Measurements from ENCODE around the gene CPXM2.

The CPXM2 gene

DNA sequence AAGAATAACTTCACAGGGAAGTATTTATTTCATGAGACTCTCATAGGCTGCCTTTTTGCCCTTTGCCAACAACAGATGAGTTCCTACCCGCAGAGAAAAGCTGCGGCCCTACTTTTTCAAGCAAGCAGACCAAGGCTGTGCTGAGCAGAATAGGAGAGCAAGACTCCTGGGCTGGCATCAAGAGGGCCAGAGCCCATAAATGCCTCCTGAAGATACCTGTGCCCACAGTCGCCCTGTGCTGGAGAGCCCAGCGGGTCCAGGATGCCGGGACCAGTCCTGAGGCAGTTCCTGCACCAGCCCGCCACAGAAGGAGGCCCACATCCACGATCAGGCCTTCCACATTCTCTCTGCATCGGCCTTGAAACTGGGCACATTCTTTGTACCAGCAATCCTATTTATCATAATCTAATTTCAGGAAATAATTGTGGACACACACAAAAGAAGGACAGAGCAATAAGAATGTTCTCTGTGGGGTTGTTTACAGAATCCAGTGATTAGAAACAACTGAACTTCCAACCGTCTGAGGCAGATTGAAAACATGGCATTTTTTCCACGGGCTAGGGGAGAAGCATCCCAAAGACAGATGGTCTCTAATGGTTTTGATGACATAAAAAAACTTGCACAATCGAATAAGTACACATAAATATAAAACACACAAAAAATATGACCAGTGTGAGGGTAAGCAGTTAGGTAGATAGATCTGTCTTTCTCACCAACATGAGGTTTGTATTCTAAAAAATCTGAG is 95.6 kb downstream of the CPXM2 start:
- DNase-seq = no peak

DNA sequence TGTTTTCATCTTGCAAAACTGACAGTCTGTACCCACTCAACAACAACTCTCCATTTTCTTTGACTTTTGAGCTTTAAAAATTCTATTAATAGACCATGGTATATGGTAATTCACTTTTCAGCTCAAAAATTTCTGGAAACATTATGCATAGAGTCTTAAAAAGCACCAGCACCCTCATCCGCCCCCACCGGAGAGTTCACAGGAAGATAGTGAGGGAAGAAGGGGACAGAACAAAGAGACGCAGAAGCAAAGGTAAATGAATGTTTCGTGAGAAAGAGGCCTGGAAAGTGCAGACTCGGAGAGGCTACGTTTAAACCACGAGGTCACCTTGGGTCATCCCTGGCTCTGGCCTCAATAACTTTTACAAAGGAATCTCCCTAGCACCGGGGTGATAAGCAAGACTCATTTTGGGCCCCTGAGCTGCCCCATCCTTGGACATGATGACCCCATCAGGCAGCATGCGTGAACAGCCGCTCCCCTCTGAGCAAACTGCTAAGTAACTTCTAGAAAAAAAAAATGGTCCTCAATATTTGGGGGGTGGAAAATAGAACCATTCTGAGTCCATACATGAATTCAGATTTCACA is 96.3 kb downstream of the CPXM2 start:
- DNase-seq = no peak

DNA sequence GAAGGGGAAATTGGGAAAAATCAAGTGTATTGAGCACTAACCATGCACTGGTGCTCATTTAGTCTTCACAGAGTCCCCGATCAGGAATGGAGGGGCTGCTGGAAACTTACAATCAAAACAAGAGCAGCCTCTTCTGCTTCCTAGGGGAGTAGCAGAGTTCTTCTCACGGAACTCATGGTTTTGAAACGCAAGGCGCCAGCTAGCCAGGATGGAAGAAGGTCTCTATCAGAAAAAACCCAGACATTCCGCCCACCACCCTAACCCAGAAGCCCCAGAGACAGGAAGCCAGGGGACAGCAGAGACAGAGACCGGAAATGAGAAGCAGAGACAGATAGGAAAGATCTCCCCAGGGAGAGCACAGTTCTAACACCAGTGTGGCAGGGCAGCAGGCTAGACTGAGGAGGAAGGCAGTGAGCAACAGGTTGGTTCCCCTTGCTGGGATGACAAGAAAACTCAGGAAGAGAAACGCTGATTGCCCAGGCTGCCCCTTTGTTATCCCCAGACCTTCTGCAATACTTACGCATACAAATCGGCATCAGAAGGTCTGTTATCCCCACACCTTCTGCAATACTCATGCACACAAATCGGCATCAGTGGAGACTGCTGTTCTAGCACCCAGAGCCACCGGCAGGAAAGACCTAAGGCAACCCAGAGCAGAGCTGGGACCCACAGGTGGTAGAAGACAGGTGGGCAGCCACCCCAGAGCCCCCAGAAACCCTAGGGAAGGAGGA is 99.2 kb downstream of the CPXM2 start:
- DNase-seq = no peak

DNA sequence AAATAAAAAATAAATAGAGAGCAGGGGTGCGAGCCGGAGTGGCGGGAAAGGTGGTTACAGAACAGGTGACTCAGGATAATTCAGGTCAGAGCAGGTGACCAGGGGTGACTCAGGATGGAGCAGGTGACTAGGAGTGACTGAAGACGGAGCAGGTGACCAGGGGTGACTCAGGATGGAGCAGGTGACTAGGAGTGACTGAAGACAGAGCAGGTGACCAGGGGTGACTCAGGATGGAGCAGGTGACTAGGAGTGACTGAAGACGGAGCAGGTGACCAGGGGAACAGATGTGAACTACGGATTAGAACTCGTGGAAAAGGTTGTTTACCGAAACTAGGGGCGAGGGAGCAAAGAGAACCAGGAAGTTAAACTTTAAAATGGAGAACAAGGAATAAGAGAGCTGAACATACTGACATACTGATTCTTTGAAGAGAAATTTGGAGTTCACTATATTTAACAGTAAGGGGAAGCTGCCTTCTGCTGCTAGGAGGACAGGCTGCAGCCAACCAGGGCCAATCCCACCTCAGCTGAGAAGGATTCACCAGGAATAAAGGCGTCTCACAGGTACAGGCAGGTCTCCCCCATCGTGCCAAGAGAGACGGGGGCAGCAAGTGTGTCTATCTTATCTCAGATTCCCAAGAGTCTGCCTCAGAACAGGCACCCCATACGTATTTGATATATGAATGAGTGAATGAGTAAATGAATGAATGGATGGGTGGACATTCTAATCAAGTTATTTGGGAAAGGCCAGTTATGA is 101.3 kb downstream of the CPXM2 start:
- DNase-seq = no peak

DNA sequence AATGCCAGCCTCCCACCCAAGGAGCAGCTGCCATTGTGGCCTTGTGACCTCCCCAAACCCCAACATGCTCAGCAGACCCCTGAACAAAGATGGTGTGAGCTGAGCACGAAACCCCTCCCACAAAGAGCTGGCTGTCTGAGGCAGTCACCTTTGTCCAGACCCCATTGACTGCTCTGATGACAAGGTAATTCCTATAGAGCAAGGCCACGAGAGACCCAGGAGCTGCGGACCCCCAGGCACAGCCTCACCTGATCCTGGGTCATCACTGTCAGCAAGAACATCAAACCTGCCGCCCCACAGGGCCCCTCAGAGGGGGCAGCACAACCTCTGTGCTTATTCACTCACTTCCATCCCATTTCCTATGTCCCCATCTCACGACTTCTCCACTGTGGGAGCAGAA is 102.6 kb downstream of the CPXM2 start:
- DNase-seq = no peak

DNA sequence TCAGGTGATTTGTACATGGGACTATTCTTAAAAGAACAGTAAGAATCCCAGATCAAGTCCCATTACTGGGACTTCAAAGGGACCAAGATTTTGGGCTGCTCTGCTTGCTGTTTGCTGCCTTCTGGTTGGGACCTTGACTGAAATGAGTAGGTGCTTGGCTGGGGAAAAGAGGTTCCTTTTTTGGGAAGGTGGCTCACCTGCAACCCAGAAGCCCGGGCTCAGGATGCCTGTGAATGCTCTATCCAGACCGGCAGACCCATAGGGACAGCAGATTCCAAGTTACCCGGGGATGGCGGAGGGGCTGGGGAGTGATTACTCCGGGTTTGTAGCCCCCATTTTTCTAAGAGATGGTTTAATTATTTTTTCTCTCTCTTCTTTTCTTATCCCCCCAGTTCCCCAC is 104.0 kb downstream of the CPXM2 start:
- no peak for DNase-seq

DNA sequence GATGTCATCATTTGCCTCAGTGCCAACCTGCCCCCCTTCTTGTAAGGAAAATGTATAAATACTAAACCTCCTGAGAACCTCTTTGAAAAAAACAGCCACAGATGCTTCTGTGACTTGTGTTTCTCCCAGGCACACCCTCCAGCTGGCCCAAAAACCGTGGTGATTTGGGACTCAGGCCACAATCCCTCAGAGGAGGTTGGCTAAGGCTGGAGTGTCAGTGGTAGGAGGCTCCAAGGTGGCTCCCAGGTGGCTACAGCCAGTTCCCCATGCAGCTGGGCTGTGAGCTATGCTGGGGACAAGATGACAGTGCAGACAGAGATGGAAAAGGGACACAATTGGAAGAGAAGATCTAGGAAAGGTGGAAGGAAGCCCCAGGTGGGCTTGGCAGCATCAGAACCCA is 104.7 kb downstream of the CPXM2 start:
- DNase-seq = no peak

DNA sequence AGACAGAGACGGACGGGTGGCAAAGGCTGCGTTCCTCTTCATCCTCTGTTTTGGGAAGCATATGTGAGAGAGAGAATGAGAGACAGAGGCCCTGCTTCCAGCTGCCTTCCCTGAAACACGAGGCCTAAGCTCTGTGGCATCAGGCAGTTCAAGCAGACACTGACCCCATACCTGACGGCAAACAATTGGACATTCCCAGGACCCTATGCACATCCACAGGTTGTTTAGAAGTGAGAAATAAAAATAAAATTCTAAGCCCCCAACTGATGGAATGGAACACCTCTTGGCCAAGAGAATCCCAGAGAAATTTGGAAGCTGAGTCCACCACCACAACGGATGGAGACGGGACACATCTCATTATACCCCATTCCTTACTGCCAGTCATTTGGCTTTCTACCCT is 105.3 kb downstream of the CPXM2 start:
- DNase-seq = no peak

DNA sequence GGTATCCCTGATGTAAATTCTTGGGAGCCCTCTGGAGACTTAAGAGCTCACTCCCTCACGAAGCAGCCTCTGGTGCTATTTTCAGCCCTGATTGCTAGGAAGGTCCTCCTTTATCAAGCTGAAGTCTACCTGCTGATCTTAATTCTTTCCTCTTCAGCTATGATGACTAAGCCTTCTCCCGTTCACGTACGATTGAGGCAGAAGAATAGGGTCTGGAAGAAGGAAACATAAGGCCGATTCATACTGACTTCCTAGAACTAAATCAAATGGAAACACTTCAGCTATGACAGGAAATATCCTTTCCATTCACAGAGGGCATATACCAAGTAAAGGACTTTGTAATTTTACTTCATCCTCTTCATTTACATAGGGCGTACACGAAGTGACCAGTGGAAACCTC is 107.0 kb downstream of the CPXM2 start:
- no peak for DNase-seq

DNA sequence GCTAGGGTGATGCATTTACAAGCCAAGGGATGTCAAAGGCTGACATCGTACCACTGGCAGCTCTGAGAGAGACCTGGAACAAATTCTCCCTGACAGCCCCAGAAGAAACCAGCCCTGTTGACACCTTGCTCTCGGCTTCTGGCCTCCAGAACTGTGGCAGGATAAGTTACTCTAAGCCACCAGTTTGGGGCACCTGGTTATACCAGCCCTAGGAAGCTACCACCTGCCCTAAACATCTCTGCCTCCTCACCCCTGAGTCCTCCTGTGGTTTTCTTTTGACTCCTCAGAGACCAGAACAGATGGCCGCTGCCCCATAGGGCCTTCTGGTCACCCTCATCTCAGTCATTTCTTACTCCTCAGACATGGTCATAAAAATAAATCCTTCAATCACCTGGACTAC is 107.4 kb downstream of the CPXM2 start:
- DNase-seq = no peak

DNA sequence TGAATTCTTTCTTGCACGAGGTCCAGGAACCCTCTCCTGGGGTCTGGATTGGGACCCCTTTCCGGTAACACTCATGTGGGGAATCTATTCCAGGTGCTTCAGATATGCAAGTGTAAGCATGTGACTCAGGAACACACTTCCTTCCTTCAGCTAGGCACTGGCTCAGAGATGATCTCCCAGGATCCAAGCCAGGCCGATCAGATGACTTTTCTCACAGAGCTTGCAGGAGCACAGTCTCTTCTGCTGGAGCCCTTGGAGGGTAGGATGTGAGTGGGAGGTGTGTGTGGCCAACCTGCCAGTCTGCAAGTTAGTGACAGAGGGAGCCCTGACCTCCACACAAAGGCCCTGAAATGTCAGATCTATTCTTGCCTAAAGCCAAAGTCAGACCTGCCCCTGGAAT is 108.3 kb downstream of the CPXM2 start:
- no peak for DNase-seq

DNA sequence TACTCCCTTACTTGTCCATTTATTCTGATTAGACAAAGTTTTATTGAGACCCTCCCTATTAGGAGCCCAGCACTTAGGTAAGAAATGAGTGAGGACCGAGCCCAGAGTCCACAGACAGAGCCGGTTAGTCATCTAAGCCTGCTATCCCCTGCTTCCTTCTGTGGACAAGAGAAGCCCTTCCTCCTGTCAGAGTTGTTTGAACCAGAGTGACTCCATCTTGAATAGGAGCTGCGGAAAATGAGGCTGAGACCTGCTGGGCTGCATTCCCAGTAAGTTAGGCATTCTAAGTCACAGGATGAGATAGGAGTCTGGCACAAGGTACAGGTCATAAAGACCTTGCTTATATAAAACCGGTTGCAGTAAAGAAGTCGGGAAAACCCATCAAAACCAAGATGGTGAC is 109.1 kb downstream of the CPXM2 start:
- no peak for DNase-seq

DNA sequence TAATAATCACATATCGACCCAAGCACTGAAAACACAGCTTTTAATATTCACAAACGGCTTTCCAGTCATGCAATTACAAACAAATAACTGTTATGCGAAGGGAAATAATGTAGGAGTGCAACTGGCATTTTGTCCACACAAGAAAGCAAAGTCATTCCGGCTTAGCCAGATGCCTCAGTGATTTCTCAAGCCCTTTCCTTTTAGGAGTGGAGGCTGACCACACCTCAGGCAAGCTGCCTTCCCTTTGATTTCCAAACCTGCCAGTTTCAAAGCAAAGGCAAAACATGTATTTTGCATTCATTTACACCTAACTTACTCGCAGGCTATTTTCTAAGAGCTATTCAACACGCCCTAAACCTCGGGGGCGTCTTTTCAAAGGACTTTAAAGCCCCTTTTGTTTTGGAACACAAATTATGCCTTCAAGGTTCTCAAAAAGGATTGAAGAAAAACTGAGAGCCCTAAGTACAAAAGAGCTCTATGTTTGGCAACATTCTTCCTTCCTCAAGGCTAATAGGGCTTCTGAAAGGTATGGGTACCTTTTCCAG is 109.6 kb downstream of the CPXM2 start:
- DNase-seq = no peak

DNA sequence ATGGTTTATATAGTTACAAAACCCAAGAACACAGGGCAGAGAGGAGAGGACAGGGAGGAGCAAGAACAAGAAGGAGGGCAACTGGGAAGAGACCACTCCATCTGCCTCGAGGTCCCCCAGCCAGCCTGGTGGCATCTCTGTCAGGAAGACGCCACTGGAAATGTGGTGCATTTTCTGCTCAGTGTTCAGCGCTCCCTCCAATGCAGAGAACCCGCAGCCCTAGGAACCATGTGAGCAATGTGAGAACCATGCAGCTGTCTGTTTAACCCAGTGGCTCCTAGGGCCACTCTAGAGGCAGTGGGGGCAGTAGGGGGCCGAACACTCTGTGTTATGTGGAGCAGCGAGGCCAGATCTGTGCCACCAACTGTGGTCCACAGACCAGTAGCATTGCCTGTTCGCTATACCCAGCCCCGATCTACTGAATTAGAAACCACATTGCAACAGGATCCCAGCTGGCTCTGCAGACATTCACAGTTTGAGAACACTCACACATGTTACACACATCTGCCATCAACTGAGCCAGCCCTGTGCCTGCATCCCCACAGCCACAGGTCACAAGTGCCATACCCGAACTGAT is 110.2 kb downstream of the CPXM2 start:
- no peak for DNase-seq

DNA sequence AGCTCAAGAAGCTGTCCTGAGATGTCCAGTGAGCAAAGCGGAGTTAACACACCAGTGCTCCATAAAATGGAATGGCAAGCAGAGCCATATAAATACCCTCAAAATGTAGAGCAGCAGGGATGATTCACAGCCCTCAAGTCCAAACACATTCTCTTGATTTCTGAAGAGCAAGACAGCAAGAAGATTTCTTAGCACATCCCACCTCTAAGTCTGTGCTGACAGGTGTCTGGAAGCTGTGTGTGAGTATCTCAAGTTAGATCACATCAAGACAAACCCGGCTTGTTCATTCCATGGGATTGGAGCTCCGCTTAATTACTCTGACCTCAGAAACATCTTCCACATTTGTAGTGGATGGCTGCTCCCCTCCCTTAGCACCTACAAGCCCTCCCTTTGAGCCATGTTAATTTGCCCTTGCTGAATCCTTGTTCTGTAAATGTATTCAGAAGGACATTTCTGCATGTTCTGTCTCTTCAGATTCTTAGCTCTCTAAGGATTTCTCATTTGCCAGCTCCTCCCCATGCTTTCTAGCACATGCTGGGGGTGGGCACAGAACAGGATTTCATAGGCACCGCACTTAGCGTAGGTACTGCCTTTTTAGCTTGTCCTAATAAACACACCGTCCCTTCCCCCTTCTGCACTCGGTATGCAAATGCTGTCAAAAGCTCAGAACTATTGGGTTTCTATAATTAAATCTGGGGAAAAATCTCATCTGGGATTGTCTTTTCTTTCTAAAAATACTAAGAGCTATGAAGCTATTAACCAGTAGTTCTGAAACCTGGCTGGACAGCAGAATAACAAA is 112.7 kb downstream of the CPXM2 start:
- DNase-seq = no peak

DNA sequence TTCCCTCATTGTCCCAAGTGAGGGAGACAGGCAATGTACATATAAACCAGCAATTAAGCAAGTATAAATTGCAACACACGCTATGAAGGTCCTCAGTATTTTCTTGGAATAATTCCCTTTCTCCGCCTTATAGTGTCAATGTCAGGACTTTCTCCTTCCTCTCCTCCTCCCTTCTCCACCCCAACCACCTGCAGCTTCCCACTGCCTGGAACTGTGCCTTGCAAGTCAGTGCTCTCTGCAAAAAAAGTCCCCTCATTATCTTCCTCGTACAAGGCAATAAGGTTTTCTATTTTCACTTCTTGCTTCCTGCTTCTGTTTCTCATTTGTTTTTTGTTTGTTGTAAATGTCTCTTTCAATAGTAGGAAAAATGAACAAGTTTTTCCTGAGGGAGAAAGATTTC is 113.7 kb downstream of the CPXM2 start:
- DNase-seq = no peak

DNA sequence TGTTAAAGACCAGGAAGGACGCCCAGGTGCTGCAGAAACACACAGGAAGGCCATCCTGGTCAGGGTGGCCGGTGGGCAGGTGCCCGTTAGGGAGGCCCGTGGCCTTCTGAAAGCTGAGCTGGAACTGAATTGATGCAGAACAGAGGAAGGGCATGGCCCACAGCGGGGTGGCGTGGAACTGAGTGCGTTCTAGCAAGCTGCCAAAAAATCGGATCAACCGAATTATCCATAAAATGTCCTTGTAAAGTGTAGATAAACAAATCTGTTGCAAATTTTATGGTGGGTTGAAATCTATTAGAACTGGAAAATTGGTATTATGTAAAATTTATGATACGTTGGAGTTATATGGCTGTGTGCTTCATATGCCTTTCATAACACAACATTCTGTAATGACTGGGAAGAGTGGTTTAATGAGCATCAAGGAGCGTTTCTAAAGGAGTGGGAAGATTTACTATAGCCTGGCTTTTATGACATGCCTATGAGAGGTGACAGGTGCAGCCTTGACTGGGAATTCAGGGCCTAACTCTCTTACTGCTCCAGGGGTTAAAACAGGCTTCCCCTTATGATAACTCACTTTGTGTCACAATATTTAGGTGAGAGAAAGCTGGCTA is 117.4 kb downstream of the CPXM2 start:
- DNase-seq = no peak

DNA sequence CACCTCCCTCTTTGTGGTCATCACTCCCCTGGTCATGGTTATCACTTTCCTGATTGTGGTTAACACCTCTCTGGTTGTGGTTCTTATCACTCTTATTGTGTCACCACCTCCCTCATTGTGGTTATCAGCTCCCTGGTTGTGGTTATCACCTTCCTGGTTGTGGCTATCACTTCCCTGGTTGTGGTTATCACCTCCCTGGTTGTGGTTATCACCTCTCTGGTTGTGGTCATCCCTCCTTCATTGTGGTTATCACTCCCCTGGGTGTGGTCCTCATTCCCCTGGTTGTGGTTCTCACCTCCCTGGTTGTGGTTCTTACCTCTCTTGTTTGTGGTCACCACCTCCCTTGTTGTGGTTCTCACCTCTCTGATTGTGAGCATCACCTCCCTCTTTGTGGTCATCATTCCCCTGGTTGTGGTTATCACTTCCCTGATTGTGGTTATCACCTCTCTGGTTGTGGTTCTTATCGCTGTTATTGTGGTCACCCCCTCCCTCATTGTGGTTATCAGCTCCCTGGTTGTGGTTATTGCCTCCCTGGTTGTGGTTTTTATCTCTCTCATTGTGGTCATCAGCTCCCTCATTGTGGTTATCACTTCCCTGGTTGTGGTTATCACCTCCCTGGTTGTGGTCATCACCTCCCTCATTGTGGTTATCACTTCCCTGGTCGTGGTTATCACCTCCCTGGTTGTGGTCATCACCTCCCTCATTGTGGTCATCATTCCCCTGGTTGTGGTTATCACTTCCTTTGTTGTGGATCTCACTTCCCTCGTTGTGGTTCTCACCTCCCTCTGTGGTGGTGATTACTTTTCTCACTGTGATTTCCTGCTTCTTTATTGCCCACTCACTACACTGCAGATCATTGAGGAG is 118.7 kb downstream of the CPXM2 start:
- DNase-seq = no peak

DNA sequence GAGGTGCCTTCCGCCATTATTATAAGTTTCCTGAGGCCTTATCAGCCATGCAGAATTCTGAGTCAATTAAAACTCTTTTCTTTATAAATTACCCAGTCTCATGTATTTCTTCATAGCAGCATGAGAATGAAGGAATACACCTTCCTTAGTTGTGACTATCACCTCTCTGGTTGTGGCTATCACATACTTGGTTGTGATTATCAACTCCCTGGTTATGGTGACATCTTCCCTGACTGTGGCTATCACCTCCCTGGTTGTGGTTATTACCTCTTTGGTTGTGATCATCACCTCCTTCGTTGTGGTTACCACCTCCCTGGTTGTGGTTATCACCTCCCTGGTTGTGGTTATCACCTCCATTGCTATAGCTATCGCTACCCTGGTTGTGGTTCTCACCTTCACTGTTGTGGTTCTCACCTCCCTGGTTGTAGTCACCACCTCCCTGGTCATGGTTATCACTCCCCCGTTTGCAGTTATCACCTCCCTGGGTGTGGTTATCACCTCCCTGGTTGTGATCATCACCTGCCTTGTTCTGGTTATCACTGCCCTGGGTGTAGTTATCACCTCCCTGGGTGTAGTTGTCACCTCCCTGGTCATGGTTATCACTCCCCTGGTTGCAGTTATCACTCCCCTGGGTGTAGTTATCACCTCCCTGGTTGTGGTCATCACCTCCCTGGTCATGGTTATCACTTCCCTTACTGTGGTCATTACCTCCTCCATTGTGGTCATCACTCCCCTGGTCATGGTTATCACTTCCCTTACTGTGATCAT is 119.5 kb downstream of the CPXM2 start:
- DNase-seq = no peak

DNA sequence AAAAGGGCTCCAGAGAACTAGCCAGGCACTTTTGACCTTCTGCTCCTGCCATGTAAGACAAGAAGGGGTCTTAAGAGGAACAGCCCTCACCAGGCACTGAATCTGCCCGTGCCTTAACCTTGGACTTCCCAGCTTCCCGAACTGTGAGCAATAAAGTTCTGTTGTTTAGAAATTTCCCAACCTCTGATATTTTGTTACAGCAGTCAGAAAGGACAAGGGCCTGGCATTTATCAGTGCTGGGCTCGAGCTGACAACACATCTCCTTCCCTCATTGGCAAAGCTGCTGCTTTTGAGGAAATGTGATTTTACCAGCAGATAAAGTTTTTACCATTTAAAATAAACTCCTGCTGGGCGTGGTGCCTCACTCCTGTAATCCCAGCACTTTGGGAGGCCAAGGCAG is 122.0 kb downstream of the CPXM2 start:
- no peak for DNase-seq

Measured in activated CD4-positive, alpha-beta T cell treated with anti-CD3 and anti-CD28 coated beads for 1 hour (primary cell).